Transverse colon (tissue), 4 donors: ENCODE data around the gene ECM2. TPM values are rescaled to one million over a fixed set of nuclear protein-coding genes. Genes with fewer than 3 reads are reported as not detected.
"Not testable (repeated sequence)": the region's sequence is repeated elsewhere in the genome, so short reads cannot be mapped to it uniquely, and the experiment has no call there.

Source experiments
- DNase-seq: peaks from one replicate; pipeline ENCODE4 v3.0.0-alpha.2; 2019
- H3K27ac ChIP-seq, 4 donors: fragments of 200-600 bp; sonication (generic); 2 replicates each; pipeline ENCODE4 v1.5.1; 2016 to 2018; ENCODE audit warnings: inconsistent platforms in 4 of 4
- H3K27me3 ChIP-seq: fragments of 200-600 bp; sonication (generic); 2 replicates; pipeline ENCODE4 v1.5.1; 2017; ENCODE audit warnings: inconsistent platforms
- H3K36me3 ChIP-seq, 4 donors: fragments of 200-600 bp; sonication (generic); 2 replicates each; pipeline ENCODE4 v1.5.1; 2017 to 2019; ENCODE audit warnings: inconsistent platforms in 4 of 4
- H3K4me1 ChIP-seq, 4 donors: fragments of 200-600 bp; sonication (generic); 2 replicates each; pipeline ENCODE4 v1.5.1; 2017 to 2020; ENCODE audit warnings: inconsistent platforms in 4 of 4
- H3K4me3 ChIP-seq, 4 donors: fragments of 200-600 bp; sonication (generic); 1 replicate in 1 of 4; 2 replicates in 3 of 4; pipeline versions ENCODE4 v1.5.1 to v1.6.1; 2017 to 2019; ENCODE audit warnings: inconsistent platforms in 4 of 4
- H3K9me3 ChIP-seq, 2 donors: fragments of 200-600 bp; sonication (generic); 2 replicates each; pipeline ENCODE4 v1.5.1; 2017 to 2019; ENCODE audit warnings: inconsistent platforms in 2 of 2
- CTCF ChIP-seq, 5 experiments: fragments of 200-600 bp in 3 of 5; fragments of 450-650 bp in 2 of 5; sonication (generic) in 3 of 5; IDR thresholded peaks; 1 replicate in 2 of 5; 2 replicates in 3 of 5; pipeline ENCODE4 v1.5.1; 2016 to 2017; ENCODE audit warnings: antibody characterized with exemption in 5 of 5, inconsistent platforms in 3 of 5, mild to moderate bottlenecking in 2 of 5, moderate library complexity in 1 of 5
- EP300 ChIP-seq: sonication (generic); formaldehyde crosslinking; IDR thresholded peaks from one replicate; pipeline ENCODE4 v1.6.1; 2017; ENCODE audit warnings: antibody characterized with exemption, low read depth
- POLR2A ChIP-seq: fragments of 450-650 bp; IDR thresholded peaks from one replicate; pipeline ENCODE4 v1.6.1; 2016; ENCODE audit warnings: antibody characterized with exemption, mild to moderate bottlenecking, moderate library complexity
- POLR2AphosphoS5 ChIP-seq, 3 donors: sonication (generic); formaldehyde crosslinking; IDR thresholded peaks; one replicate each; pipeline ENCODE4 v1.6.1; 2016; ENCODE audit warnings: antibody characterized with exemption in 3 of 3
- WGBS, 2 donors: methylation state at CpG; one replicate each; pipeline ENCODE4 v1.1.5; 2018; ENCODE audit warnings: low coverage in 1 of 2; 5-methylcytosine and 5-hydroxymethylcytosine counted together
- in situ Hi-C, 4 donors: fragments of 200-750 bp; cut with MboI; loops; one replicate each; pipeline versions ENCODE4 v1.15.0 to v1.15.1; 2017; ENCODE audit warnings: low sequenced_read_pairs in 3 of 4, low pct_ligation_motif_present in 1 of 4, low pct_unique_long_range_greater_than_20kb in 1 of 4
- intact Hi-C: fragments of 100-400 bp; cut with DNase I; formaldehyde crosslinking; loops from one replicate; pipeline ENCODE4 v1.15.1; 2023; ENCODE audit warnings: low total_unique reads
- total RNA-seq, 4 donors: library from RNA; depleted of rRNA; stranded (reverse); fragments of >200 nt; gene quantifications; one replicate each; pipeline ENCODE4 v1.1.0, GENCODE V29; 2016

The ECM2 gene
- 1 to 10 TPM in 3 of 4 donors, under 1 TPM in 1; 0.37 to 7.2 (median 3.1) TPM for total RNA-seq

GRCh38 chr9:92535940-92536850 lies at the start of gene ECM2:
Gene ECM2, minus strand, starts transcription at chr9:92535990. Its CDS starts 13,124 bp downstream, at chr9:92522866.
- no peak within 1 kb of the TSS for H3K4me3 ChIP-seq
- no peaks in the 10 kb centered on the region for H3K27me3 ChIP-seq
- no peak for DNase-seq
- H3K27ac ChIP-seq: peak within 1 kb of the TSS in 3 of 4 donors; percentile 25 to 40 (median 33)
- intact Hi-C loops (no loop called here), in situ Hi-C loops (no loop called here)
- no peaks in the 10 kb centered on the region for H3K4me1 ChIP-seq
- no peak for TF ChIP-seq EP300
- no peaks in the 10 kb centered on the region for H3K9me3 ChIP-seq
- no peaks in the 10 kb centered on the region for H3K36me3 ChIP-seq
- WGBS, 2 donors: 72 to 78% methylated on average over 6 to 7 of the region's 7 CpGs

DNA sequence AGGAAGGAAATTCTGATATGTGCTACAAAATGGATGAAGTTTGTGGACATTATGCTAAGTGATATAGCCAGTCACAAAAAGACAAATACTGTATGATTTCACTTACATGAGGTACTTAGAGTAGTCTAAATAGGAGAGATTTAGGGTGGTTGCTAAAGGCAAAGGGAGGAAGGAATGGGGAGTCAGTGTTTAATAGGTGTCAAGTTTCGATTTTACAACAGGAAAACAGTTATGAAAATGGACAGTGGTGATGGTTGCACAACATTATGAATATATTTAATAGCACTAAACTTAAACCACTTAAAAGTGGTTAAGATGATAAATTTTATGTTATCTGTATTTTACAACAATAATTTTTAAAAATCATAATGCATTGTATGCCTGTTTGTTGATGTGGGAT lies 40.4 kb upstream of the ECM2 start:
- H3K4me3 ChIP-seq: no peak overlapping the region
- DNase-seq: no peak
- H3K27ac ChIP-seq: no peak overlapping the region
- H3K4me1 ChIP-seq: no peaks in the 10 kb centered on the region
- H3K9me3 ChIP-seq: no peaks in the 10 kb centered on the region
- no peaks in the 10 kb centered on the region for H3K27me3 ChIP-seq
- no peaks in the 10 kb centered on the region for H3K36me3 ChIP-seq
- in situ Hi-C loops (no loop called here), intact Hi-C loops (no loop called here)
- WGBS, 2 donors: 60 to 66% methylated on average over 1 of the region's 1 CpG
- TF ChIP-seq CTCF (IDR thresholded peaks at IDR 0.05) (no peak), EP300 (no peak), POLR2AphosphoS5 (IDR thresholded peaks at IDR 0.05) (no peak), POLR2A (no peak)

- WGBS, 2 donors: 98% methylated on average over 14 of the region's 14 CpGs; no CpG with 5 or more reads in 1 of the 2 donors
- H3K4me3 ChIP-seq, H3K27me3 ChIP-seq, H3K9me3 ChIP-seq, DNase-seq, intact Hi-C loops, H3K4me1 ChIP-seq, H3K36me3 ChIP-seq, in situ Hi-C loops, H3K27ac ChIP-seq: not testable (repeated sequence)
Observed at GRCh38 chr9:92573612-92574011, 37.8 kb upstream of the ECM2 start.

GRCh38 chr9:92571871-92572270 lies 36.1 kb upstream of the ECM2 start:
- H3K27ac ChIP-seq, intact Hi-C loops: not testable (repeated sequence)
- 95 to 100% methylated on average over 2 of the region's 2 CpGs for WGBS, 2 donors

GRCh38 chr9:92564982-92565381 lies 29.2 kb upstream of the ECM2 start:
- in situ Hi-C loops: no loop called here
- Histone ChIP-seq H3K36me3 (no peaks in the 10 kb centered on the region), H3K9me3 (no peaks in the 10 kb centered on the region), H3K27me3 (no peaks in the 10 kb centered on the region), H3K4me3 (no peak overlapping the region), H3K27ac (no peak overlapping the region), H3K4me1 (peaks cover 0 to 32% (median 16%) of the 10 kb centered on the region in 4 donors)
- intact Hi-C loops: no loop called here
- WGBS, 2 donors: 60 to 69% methylated on average over 2 of the region's 2 CpGs
- DNase-seq: no peak
- TF ChIP-seq POLR2A (no peak), EP300 (no peak), CTCF (IDR thresholded peaks at IDR 0.05) (no peak), POLR2AphosphoS5 (IDR thresholded peaks at IDR 0.05) (no peak)

More at GRCh38 chr9:92571871-92572270, 36.1 kb upstream of the ECM2 start:
- DNase-seq, H3K27me3 ChIP-seq, H3K4me1 ChIP-seq, H3K36me3 ChIP-seq, in situ Hi-C loops, H3K9me3 ChIP-seq, H3K4me3 ChIP-seq: not testable (repeated sequence)
